Measurements from ENCODE around the gene MAPK14.
A peak's percentile ranks its signal among the peaks of the same experiment; 100 is the strongest.
"Not testable (repeated sequence)": the region's sequence is repeated elsewhere in the genome, so short reads cannot be mapped to it uniquely, and the experiment has no call there.

The MAPK14 gene

GRCh38 chr6:36110050-36110449, 82.4 kb downstream of the MAPK14 start:
- no peak for DNase-seq

DNA sequence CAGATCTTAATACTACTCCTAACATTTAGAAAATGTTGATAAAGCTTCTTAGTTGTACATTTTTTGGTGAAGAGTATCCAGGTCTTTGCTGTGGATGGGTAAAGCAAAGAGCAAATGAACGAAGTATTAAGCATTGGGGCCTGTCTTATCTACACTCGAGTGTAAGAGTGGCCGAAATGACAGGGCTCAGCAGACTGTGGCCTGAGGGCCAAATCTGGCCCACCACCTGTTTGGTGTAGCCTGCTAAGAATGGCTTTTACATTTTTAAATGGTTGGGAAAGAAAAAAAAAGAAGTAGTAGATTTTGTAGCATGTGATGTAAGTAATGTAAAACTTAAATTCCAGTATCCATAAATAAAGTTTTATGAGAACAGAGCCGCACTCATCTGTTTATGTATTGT, 83.3 kb downstream of the MAPK14 start:
- DNase-seq: no peak

DNA sequence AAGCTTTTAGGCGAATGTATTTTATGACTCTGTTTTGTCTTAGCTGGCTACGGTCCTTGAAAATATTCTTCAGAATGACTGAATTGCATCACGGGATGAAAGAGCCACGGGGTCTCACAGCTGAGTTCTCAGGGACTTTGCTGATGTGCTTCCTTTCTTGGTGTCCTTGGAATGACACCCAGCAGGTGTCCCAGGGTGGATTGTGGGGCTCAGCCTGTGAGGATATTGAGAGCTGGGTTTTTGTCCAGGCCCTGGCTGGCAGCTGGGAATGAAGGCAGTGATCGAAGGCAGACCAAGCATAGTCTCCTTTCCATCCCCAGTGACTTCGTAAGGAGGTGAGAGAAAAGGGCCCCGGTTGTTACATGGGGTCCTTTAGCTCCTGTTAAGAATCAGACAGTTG, 83.9 kb downstream of the MAPK14 start:
- DNase-seq: no peak

GRCh38 chr6:36113049-36113448, 85.4 kb downstream of the MAPK14 start:
- no peak for DNase-seq

DNA sequence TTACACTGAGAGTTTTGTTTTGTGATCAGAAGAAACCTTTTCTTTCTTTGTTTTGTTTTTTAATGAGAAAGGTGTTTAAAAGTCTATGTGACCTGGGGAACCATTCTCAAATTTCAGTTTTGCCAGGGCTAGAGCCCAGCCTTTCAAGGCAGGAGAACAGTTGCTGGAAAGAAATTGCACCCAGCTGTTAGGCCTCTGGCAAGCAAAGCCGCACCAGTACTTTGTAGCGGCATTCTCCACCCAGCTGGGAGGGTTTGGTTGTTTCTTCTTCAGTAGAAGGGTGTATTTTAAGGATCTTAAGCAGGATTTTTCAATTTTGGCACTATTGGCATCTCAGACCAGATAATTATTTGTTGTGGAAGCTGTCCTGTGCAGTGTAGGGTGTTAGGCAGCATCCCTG, 86.1 kb downstream of the MAPK14 start:
- no peak for DNase-seq

- DNase-seq: no peak
These were observed 87.3 kb downstream of the MAPK14 start for GRCh38 chr6:36114798-36115408.

- no peak for DNase-seq
These were observed 87.8 kb downstream of the MAPK14 start for GRCh38 chr6:36115412-36115811.

- no peak for DNase-seq
These were observed 88.7 kb downstream of the MAPK14 start for GRCh38 chr6:36116066-36116864.

DNA sequence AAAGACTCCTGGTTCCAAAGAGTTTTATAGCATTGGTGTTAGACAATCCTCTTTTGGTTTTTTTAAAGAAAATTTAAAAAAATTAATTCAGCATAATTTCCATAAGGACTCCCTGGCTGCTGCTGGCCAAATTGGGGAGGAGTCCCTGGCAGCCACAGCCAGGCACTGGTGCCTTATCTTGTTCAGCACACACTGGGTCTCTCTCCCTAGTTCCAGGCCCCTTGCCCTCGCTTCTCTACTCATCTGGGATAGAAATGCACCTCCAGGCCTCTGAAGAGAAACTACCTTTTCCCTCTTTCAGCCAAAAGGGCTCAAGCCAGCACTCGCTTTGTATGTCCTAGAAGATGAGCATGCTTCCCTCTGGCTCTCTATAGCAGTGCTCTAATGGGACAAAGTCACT, 89.3 kb downstream of the MAPK14 start:
- no peak for DNase-seq

DNA sequence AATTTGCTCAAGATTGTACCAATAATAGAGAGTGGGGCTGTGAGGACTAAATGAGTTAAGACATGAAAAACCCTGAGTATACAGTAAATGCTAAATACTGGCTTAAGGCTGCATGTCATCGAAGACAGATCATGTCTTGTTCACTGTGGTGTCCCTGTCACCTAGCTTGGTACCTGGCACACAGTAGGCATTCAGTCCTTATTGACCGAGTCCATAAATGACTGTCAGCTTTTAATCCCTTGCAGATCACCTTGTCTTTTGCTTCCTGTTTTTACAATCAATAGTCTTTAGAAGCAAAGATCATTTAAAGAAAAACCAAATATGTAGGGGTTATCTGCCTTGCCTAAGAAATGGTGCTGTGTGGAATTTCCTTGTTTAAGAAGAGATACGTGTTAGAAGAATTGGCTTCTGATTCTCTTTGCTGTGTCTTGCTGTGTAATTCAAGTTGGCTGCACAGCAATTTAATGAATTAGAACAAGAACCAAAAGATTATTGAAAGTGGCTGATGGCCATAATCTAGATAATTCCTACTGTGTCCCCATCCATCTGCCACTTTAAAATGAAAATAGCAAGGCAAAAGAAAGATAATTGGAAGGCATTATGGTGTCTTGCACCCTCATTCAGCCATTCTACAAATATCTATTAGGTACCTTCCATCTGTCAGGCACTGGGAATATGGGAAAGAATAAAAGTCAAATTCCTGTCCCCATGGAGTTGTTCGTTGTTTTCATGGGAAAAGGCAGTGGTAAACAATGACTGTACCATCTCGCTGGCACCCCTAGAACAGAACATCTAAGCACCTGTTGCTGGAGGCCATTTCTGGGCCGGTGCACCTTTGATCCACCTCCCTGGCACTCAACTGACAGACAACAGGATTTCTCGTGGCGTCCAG, 90.3 kb downstream of the MAPK14 start:
- DNase-seq: no peak

DNA sequence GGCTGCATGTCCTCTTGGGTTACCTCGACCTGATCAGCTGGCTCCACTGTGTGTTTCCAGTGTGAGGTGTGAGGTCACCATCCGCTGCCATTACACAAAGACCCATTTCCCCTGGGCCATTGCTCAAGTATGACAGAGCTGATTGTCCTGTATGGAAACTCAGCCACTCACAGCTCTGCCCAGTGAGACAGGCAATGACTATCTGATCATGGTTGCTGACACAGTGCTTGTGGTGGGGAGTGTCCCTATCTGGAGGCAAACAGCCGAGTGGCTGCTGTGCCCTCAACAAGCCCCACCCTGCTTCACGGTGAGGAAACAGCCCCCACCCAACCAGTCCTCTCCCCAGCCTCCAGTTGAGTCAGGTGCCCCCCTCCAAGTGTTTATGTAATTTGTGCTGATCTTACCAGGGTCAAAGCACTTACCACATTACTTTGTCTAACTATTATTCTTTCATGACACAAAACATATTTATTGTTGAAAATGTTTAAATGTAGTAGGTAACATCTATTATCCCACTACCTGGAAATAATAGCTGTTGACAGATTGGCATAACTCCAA, 91.0 kb downstream of the MAPK14 start:
- DNase-seq: peak; percentile 54

- no peak for DNase-seq
These were observed 91.6 kb downstream of the MAPK14 start for GRCh38 chr6:36119209-36119608.

- DNase-seq: no peak
These were observed 92.4 kb downstream of the MAPK14 start for GRCh38 chr6:36120018-36120417.

- DNase-seq: no peak
These were observed 92.9 kb downstream of the MAPK14 start for GRCh38 chr6:36120539-36120938.

GRCh38 chr6:36120979-36121786, 93.6 kb downstream of the MAPK14 start:
- no peak for DNase-seq

DNA sequence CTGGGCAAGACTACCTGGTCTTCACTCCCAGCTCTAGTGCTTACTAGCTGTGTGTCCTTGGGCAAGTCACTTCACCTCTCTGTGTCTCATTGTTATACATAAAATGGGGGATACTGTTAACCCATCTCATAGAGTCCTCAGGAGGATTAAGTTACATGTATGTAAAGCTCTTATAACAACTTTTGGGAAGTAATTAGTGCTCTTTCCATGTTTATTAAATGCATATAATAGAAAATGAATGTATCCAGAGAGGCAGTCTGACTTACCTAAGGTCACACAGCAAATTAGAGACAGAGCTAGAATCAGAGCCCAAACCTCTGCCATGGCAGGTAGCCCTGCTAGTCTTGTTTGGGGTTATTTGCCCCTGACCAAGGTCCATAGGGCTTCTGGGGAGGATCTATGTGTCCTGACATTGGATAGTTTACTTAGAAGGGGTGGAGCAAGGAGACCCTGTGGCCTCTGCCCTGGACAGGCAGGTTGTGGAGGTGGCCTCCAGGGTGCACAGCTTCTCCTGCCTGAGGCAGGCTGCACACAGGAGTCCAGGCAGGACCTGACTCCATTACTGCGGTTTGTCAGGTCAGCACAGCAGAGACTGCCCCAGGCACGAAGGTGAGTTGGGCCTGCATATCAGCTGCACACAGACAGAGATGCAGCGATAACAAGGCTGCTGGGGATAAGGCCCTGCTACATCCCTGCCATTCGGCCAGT, 94.3 kb downstream of the MAPK14 start:
- DNase-seq: no peak

DNA sequence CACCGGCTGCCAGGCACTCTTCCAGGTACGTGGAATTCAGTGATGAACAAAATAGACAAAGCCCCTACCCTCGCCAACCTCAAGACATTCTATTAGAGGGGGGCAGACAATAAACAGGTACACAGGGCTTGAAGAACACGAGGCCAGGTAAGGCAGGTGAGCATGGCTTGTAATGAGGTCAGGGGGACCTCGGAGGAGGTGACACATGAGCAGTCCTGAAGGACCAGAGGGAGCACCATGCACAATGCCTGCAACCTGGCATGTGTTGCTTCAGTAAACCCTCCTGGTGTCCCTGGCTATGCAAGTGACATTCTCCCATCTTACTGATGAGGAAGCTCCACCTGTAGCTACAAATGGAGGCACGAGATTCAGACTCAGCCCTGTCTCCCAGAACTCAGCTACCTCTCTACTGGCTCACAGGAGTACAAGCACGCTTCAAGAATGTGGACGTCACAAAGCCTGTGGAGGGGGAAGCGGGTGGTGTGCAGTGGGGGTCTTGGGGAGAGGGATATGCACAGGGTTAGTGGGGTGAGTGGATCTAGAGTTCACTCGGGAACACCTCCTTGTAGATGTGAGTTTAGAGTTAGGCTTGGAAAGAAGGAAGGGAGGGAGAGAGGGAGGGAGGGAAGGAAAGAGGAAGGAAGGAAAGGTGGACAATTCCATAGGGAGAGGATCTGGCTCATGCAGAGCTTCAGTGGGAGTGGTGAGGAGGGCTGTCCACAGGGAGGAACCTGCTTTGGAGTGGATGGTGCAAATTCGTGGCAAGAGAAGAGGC, 95.1 kb downstream of the MAPK14 start:
- DNase-seq: no peak

DNA sequence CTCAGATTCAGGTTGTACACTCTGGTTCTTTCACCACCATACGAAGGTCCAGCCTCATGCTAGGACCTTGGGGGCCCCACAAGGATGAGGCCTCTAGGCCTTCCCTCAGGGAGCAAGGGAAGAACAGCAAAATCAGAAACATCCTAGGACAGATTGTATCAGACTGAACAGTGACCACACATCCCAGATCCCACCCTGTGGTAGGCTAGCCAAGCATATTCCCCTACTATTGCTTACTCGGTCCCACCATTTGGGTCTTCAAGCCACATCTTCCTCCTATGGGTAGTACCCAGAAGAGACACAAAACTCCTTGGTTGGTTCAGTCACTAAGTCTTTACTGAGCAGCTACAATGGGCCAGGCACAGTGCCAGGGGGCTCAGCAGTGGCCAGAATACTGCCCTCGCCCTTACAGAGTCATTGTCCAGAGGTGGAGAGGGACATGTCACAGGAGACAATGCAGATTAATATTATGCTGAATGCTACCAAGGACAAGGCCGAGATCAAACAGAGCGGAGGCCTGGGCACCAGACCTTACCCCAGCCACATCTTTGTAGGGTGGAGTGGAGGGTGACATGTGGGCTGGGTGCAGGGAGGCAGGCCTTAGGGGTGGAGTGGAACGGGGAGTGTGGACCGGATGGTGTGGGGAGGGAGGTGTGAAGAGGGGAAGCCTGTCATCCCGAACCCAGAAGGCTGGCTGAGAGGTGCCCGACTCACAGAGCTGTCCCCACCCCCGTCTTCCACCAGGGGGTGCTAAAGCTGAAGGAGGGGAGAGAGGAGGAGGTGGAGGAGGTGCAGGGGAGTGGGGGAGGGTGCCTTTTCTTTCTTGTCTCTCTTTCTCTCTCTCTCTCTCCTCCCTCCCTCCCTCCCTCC, 95.9 kb downstream of the MAPK14 start:
- DNase-seq: peak; percentile 70

GRCh38 chr6:36124346-36124745, 96.7 kb downstream of the MAPK14 start:
- DNase-seq: not testable (repeated sequence)

DNA sequence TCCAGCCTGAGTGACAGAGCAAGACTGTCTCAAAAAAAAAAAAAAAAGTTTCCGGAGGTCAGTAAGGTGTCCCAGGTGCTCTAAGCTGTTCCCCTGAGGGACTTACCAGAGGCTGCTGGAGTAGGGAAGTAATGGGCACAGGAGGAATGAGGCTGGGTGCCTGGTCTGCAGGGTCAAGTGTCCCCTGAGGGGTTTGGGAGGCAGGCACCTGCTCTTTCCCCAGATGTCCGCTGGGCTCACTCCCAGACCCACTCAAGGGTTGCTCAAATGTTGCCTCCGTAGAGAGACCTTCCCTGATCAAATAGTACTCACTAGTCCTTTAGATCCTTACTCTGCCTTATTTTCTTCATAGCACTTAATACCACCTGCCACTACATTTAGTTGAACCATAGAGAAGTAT, 97.3 kb downstream of the MAPK14 start:
- no peak for DNase-seq
